SK-N-SH (cell line): ENCODE results near the gene APLP1. TPM values are rescaled to one million over a fixed set of nuclear protein-coding genes. Genes with fewer than 3 reads are reported as not detected.
A peak's percentile ranks its signal among the peaks of the same experiment; 100 is the strongest.

Experiments
- CTCF ChIA-PET: fragments of 300-600, 350-600 bp; formaldehyde crosslinking; extraction: SDS; loops from one replicate; lab custom pipeline; 2021; lab: Yijun Ruan, JAX
- POLR2A ChIA-PET: fragments of 350-600 bp; sonication (Branson Sonifier 250); formaldehyde crosslinking; extraction: SDS; loops from one replicate; lab custom pipeline; 2020; ENCODE audit warnings: antibody characterized with exemption, inconsistent platforms; lab: Yijun Ruan, JAX
- DNase-seq: peaks from one replicate; pipeline ENCODE4 v3.0.0; 2012
- H2AFZ ChIP-seq: fragments of 200-600 bp; sonication (generic); 2 replicates; pipeline ENCODE4 v1.8.1; 2016; ENCODE audit warnings: antibody characterized with exemption, mild to moderate bottlenecking, low read depth
- H3F3A ChIP-seq: fragments of 200-600 bp; sonication (generic); replicated peaks from 2 replicates; pipeline ENCODE3; 2016; ENCODE audit warnings: antibody characterized with exemption, mild to moderate bottlenecking; ENCODE audit not compliant: insufficient read depth
- H3K27ac ChIP-seq, 2 experiments: fragments of 200-500 bp in 1 of 2; fragments of 200-600 bp in 1 of 2; sonication (Bioruptor generic) in 1 of 2; sonication (generic), shearing (Covaris generic) in 1 of 2; 2 replicates each; pipeline versions ENCODE4 v1.5.1 to v1.6.1; 2014 to 2016; ENCODE audit warnings: low read depth in 2 of 2, inconsistent platforms in 1 of 2, low read length in 1 of 2, mild to moderate bottlenecking in 1 of 2, mixed read lengths in 1 of 2
- H3K27me3 ChIP-seq: fragments of 200-600 bp; sonication (generic), shearing (Covaris generic); 2 replicates; pipeline ENCODE4 v1.6.1; 2016; ENCODE audit warnings: mixed run types; ENCODE audit not compliant: insufficient read depth
- H3K36me3 ChIP-seq, 2 experiments: fragments of 200-500 bp in 1 of 2; fragments of 200-600 bp in 1 of 2; sonication (Bioruptor generic) in 1 of 2; sonication (generic) in 1 of 2; replicated peaks in 1 of 2; 2 replicates each; pipeline versions ENCODE3 to v1.5.1; 2014 to 2016; ENCODE audit warnings: low read length in 1 of 2, mild to moderate bottlenecking in 1 of 2; ENCODE audit not compliant: insufficient read depth in 2 of 2, control insufficient read depth in 1 of 2
- H3K4me1 ChIP-seq, 2 experiments: fragments of 200-500 bp in 1 of 2; fragments of 200-600 bp in 1 of 2; sonication (Bioruptor generic) in 1 of 2; sonication (generic), shearing (Covaris generic) in 1 of 2; 2 replicates each; pipeline versions ENCODE4 v1.5.1 to v1.6.1; 2014 to 2016; ENCODE audit warnings: low read depth in 1 of 2, low read length in 1 of 2, mixed run types in 1 of 2; ENCODE audit not compliant: insufficient read depth in 2 of 2, control insufficient read depth in 1 of 2
- H3K4me2 ChIP-seq: fragments of 200-600 bp; sonication (generic), shearing (Covaris generic); 2 replicates; pipeline ENCODE4 v1.6.1; 2017; ENCODE audit warnings: mixed run types
- H3K4me3 ChIP-seq, 2 experiments: fragments of 200-500 bp in 1 of 2; fragments of 200-600 bp in 1 of 2; sonication (Bioruptor generic) in 1 of 2; sonication (generic), shearing (Covaris generic) in 1 of 2; 2 replicates each; pipeline versions ENCODE4 v1.5.1 to v1.8.1; 2014 to 2016; ENCODE audit warnings: low read depth in 2 of 2, inconsistent platforms in 1 of 2, low read length in 1 of 2, mild to moderate bottlenecking in 1 of 2, mixed read lengths in 1 of 2, moderate library complexity in 1 of 2
- H3K79me2 ChIP-seq: fragments of 200-600 bp; sonication (generic); 2 replicates; pipeline ENCODE4 v1.8.1; 2017; ENCODE audit warnings: mild to moderate bottlenecking; ENCODE audit not compliant: insufficient read depth
- H3K9ac ChIP-seq: fragments of 200-600 bp; sonication (generic); 2 replicates; pipeline ENCODE4 v1.6.1; 2017; ENCODE audit warnings: mixed run types
- H3K9me2 ChIP-seq: fragments of 200-600 bp; sonication (generic); 2 replicates; pipeline ENCODE4 v1.6.1; 2017; ENCODE audit warnings: mixed run types
- H3K9me3 ChIP-seq: fragments of 200-600 bp; sonication (generic); 2 replicates; pipeline ENCODE4 v1.6.1; 2017; ENCODE audit warnings: mixed run types, mild to moderate bottlenecking, moderate library complexity
- H4K20me1 ChIP-seq: fragments of 200-600 bp; sonication (generic); 2 replicates; pipeline ENCODE4 v1.6.1; 2017; ENCODE audit warnings: mild to moderate bottlenecking, mixed run types; ENCODE audit not compliant: insufficient read depth
- ELF1 ChIP-seq: IDR thresholded peaks from 2 replicates; pipeline ENCODE4 v1.4.0; 2012
- FOXM1 ChIP-seq: IDR thresholded peaks from 2 replicates; pipeline ENCODE4 v1.4.0; 2012; ENCODE audit warnings: low read depth, mild to moderate bottlenecking
- GABPA ChIP-seq: IDR thresholded peaks from 2 replicates; pipeline ENCODE4 v1.4.0; 2012; ENCODE audit warnings: low read depth, mild to moderate bottlenecking
- GATA2 ChIP-seq: sonication (generic); formaldehyde crosslinking; IDR thresholded peaks from 2 replicates; pipeline ENCODE4 v1.5.0; 2020; ENCODE audit warnings: mild to moderate bottlenecking, missing genetic modification reagents
- JUND ChIP-seq: IDR thresholded peaks from 2 replicates; pipeline ENCODE4 v1.4.0; 2012
- MEF2A ChIP-seq: IDR thresholded peaks from 2 replicates; pipeline ENCODE4 v1.4.0; 2012; ENCODE audit warnings: low read depth, borderline replicate concordance
- MXI1 ChIP-seq: IDR thresholded peaks from 2 replicates; pipeline ENCODE4 v1.6.1; 2012; ENCODE audit warnings: mild to moderate bottlenecking, low read depth, low read length, improper control_type of control experiment
- NFIC ChIP-seq: IDR thresholded peaks from 2 replicates; pipeline ENCODE4 v1.4.0; 2012; ENCODE audit warnings: borderline replicate concordance
- POLR2AphosphoS5 ChIP-seq: IDR thresholded peaks from 2 replicates; pipeline ENCODE4 v1.6.1; 2012; ENCODE audit warnings: low read depth, low read length
- RAD21 ChIP-seq: IDR thresholded peaks from 2 replicates; pipeline ENCODE4 v1.6.1; 2012; ENCODE audit warnings: mild to moderate bottlenecking, low read length
- RFX5 ChIP-seq: IDR thresholded peaks from 2 replicates; pipeline ENCODE4 v1.6.1; 2012; ENCODE audit warnings: mild to moderate bottlenecking, improper control_type of control experiment, low read length
- SIN3A ChIP-seq: IDR thresholded peaks from 2 replicates; pipeline ENCODE4 v1.6.1; 2012; ENCODE audit warnings: low read depth, mild to moderate bottlenecking, low read length, moderate library complexity, borderline replicate concordance
- TAF1 ChIP-seq: IDR thresholded peaks from 2 replicates; pipeline ENCODE4 v1.6.1; 2012; ENCODE audit warnings: low read depth, mild to moderate bottlenecking, low read length, moderate library complexity, borderline replicate concordance
- TCF12 ChIP-seq: IDR thresholded peaks from 2 replicates; pipeline ENCODE4 v1.4.0; 2012
- TEAD4 ChIP-seq: IDR thresholded peaks from 2 replicates; pipeline ENCODE4 v1.4.0; 2012; ENCODE audit warnings: mild to moderate bottlenecking, borderline replicate concordance; ENCODE audit not compliant: insufficient read depth
- YY1 ChIP-seq: IDR thresholded peaks from 2 replicates; pipeline ENCODE4 v1.4.0; 2012; ENCODE audit warnings: low read depth, mild to moderate bottlenecking
- WGBS: methylation state at CpG from one replicate; pipeline ENCODE4 v1.1.6; 2017; ENCODE audit warnings: low lambda C conversion rate; 5-methylcytosine and 5-hydroxymethylcytosine counted together
- polyA plus RNA-seq, 3 experiments: library from polyadenylated mRNA; depleted of rRNA; stranded (reverse); fragments of >200 nt; gene quantifications; 2 replicates each; pipeline ENCODE4 v1.2.3, GENCODE V29; 2012
- TF ChIP-seq, protein P1 (sequence below): IDR thresholded peaks from 2 replicates; pipeline ENCODE4 v1.4.0; 2012; ENCODE audit warnings: low read depth, borderline replicate concordance
- TF ChIP-seq, protein P2 (sequence below): fragments of 200-600 bp; sonication (generic); IDR thresholded peaks from 2 replicates; pipeline ENCODE4 v1.6.1; 2017; ENCODE audit warnings: antibody characterized with exemption, mild to moderate bottlenecking, moderate library complexity
- TF ChIP-seq, protein P3 (sequence below): fragments of 150-350 bp; IDR thresholded peaks from 2 replicates; pipeline ENCODE4 v1.6.1; 2016; ENCODE audit warnings: mild to moderate bottlenecking, low read depth, low read length
- TF ChIP-seq, protein P4 (sequence below): IDR thresholded peaks from 2 replicates; pipeline ENCODE4 v1.4.0; 2012; ENCODE audit warnings: low read depth
- TF ChIP-seq, protein P5 (sequence below): fragments of 150-350 bp; IDR thresholded peaks from 2 replicates; pipeline ENCODE4 v1.6.1; 2017; ENCODE audit warnings: antibody characterized with exemption, low read length, low read depth, borderline replicate concordance
- TF ChIP-seq, protein P6 (sequence below): IDR thresholded peaks from 2 replicates; pipeline ENCODE4; 2012

APLP1 gene
- polyA plus RNA-seq, 1 of the 3 experiments (the other 2 are of a cell fraction) = 66.7 TPM

DNA sequence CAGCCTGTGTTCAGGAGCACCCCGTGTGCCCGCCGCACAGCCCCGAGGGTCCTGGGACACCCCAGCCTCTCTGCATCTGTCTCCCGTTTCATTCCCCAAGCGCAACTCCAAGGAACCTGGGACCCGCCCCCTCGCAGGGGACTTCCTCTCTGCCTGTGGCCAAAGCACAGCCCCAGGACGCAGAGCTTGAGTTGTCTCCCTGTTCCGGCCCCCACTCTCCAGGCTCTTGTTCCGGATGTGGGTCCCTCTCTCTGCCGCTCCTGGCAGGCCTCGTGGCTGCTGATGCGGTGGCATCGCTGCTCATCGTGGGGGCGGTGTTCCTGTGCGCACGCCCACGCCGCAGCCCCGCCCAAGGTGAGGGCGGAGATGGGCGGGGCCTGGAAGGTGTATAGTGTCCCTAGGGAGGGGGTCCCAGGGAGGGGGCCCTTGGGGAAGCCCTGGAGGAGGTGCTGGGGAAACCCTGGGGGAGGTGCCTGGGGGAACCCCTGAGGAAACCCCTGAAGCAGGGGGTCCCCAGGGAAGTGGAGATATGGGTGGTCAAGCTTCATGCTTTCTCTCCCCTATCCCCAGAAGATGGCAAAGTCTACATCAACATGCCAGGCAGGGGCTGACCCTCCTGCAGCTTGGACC lies 35.3 kb downstream of the APLP1 start (continued):
- TF ChIP-seq, protein P1, sequence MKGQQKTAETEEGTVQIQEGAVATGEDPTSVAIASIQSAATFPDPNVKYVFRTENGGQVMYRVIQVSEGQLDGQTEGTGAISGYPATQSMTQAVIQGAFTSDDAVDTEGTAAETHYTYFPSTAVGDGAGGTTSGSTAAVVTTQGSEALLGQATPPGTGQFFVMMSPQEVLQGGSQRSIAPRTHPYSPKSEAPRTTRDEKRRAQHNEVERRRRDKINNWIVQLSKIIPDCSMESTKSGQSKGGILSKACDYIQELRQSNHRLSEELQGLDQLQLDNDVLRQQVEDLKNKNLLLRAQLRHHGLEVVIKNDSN = no peak
- TF ChIP-seq MXI1 = no peak
- TF ChIP-seq, protein P2, sequence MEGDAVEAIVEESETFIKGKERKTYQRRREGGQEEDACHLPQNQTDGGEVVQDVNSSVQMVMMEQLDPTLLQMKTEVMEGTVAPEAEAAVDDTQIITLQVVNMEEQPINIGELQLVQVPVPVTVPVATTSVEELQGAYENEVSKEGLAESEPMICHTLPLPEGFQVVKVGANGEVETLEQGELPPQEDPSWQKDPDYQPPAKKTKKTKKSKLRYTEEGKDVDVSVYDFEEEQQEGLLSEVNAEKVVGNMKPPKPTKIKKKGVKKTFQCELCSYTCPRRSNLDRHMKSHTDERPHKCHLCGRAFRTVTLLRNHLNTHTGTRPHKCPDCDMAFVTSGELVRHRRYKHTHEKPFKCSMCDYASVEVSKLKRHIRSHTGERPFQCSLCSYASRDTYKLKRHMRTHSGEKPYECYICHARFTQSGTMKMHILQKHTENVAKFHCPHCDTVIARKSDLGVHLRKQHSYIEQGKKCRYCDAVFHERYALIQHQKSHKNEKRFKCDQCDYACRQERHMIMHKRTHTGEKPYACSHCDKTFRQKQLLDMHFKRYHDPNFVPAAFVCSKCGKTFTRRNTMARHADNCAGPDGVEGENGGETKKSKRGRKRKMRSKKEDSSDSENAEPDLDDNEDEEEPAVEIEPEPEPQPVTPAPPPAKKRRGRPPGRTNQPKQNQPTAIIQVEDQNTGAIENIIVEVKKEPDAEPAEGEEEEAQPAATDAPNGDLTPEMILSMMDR = no peak
- TF ChIP-seq MEF2A = no peak
- 0 out of 2 replicates have a peak, but pooled peaks have one; percentile 20 for TF ChIP-seq GABPA
- no peak for TF ChIP-seq GATA2 (CRISPR knock-in tag)
- TF ChIP-seq, protein P3, sequence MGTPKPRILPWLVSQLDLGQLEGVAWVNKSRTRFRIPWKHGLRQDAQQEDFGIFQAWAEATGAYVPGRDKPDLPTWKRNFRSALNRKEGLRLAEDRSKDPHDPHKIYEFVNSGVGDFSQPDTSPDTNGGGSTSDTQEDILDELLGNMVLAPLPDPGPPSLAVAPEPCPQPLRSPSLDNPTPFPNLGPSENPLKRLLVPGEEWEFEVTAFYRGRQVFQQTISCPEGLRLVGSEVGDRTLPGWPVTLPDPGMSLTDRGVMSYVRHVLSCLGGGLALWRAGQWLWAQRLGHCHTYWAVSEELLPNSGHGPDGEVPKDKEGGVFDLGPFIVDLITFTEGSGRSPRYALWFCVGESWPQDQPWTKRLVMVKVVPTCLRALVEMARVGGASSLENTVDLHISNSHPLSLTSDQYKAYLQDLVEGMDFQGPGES = no peak
- no peak for TF ChIP-seq TAF1
- TF ChIP-seq, protein P4, sequence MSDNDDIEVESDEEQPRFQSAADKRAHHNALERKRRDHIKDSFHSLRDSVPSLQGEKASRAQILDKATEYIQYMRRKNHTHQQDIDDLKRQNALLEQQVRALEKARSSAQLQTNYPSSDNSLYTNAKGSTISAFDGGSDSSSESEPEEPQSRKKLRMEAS = peak; percentile 75
- no peak for TF ChIP-seq FOXM1
- TF ChIP-seq TCF12 = no peak
- TF ChIP-seq NFIC = no peak
- no peak for TF ChIP-seq ELF1
- no peak for TF ChIP-seq POLR2AphosphoS5
- TF ChIP-seq, all 33 proteins: peak for 3

DNA sequence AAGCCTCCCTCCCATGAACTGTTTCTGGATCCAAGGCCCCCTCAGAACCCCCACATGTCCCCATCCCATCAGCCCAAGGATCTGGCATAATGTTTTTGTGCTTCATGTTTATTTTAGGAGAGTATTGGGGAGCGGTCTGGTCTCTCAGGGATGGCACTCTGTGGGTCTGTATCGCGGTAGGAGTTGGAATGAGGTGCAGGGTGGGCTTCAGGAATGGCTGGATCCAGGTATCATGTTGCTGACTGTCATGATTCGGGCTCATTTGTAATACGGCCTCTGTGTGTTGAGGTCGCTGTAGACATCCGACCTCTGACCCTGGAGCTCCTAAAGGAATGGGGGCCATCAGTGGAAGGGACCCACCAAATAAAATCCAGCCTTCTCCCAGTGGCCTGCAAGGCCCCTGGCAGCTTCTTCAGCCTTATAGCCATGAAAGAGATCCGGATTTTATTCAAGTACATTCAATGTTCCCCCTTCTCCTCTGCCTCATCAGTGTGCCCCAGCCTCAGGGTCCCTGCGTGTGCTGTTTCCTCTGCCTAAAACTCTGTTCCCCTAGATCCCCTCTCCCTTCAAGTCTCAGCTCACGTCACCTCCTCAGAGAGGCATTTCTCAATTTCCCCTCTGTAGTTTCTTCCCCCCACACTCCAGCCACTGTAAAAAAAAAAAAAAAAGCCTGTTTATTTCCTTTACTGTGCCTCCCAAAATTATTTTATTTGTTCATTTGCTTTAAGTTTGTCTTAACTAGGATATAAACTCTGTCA lies 36.1 kb downstream of the APLP1 start:
- Histone ChIP-seq H3K4me1 (peaks cover 3 to 17% of the 10 kb centered on the region in 2 experiments; a peak in 3 of 4 replicates), H3K9ac (no peak overlapping the region), H3K4me3 (no peak overlapping the region), H3K27me3 (no peaks in the 10 kb centered on the region), H3K79me2 (no peaks in the 10 kb centered on the region), H3K27ac (no peak overlapping the region), H3K9me2 (no peaks in the 10 kb centered on the region), H4K20me1 (no peaks in the 10 kb centered on the region), H3F3A (peaks cover 10% of the 10 kb centered on the region), H3K36me3 (no peaks in the 10 kb centered on the region), H3K9me3 (no peaks in the 10 kb centered on the region), H3K4me2 (no peak overlapping the region), H2AFZ (no peak overlapping the region)
- WGBS = 81% methylated on average over 10 of the region's 10 CpGs
- no peak for DNase-seq
- CTCF ChIA-PET = no interaction called here
- POLR2A ChIA-PET = no interaction called here
- TF ChIP-seq TEAD4 (no peak), JUND (no peak), RAD21 (no peak), YY1 (no peak), GATA2 (CRISPR knock-in tag) (no peak), RFX5 (no peak), SIN3A (no peak), FOXM1 (no peak), MXI1 (no peak), MEF2A (no peak)
- TF ChIP-seq, protein P3 = no peak
- TF ChIP-seq, protein P5, sequence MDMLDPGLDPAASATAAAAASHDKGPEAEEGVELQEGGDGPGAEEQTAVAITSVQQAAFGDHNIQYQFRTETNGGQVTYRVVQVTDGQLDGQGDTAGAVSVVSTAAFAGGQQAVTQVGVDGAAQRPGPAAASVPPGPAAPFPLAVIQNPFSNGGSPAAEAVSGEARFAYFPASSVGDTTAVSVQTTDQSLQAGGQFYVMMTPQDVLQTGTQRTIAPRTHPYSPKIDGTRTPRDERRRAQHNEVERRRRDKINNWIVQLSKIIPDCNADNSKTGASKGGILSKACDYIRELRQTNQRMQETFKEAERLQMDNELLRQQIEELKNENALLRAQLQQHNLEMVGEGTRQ = no peak
- TF ChIP-seq, protein P6, sequence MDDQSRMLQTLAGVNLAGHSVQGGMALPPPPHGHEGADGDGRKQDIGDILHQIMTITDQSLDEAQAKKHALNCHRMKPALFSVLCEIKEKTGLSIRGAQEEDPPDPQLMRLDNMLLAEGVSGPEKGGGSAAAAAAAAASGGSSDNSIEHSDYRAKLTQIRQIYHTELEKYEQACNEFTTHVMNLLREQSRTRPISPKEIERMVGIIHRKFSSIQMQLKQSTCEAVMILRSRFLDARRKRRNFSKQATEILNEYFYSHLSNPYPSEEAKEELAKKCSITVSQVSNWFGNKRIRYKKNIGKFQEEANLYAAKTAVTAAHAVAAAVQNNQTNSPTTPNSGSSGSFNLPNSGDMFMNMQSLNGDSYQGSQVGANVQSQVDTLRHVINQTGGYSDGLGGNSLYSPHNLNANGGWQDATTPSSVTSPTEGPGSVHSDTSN = no peak
